AG04450 (cell line): Measurements from ENCODE around the gene VAT1L. TPM values are rescaled to one million over a fixed set of nuclear protein-coding genes. Genes with fewer than 3 reads are reported as not detected.
"Not testable (repeated sequence)": the region's sequence is repeated elsewhere in the genome, so short reads cannot be mapped to it uniquely, and the experiment has no call there.

Experiments
- CTCF ChIA-PET: fragments of 300-600, 350-600 bp; formaldehyde crosslinking; extraction: SDS; loops from one replicate; lab custom pipeline; 2022; ENCODE audit warnings: antibody characterized with exemption, inconsistent platforms; lab: Charles Lee
- POLR2A ChIA-PET: fragments of 350-600 bp; formaldehyde crosslinking; extraction: SDS; loops from one replicate; lab custom pipeline; 2021; ENCODE audit warnings: antibody characterized with exemption, inconsistent platforms; lab: Yijun Ruan, JAX
- DNase-seq: peaks from one replicate; pipeline ENCODE4 v3.0.0-alpha.2; 2011; ENCODE audit warnings: low read depth, low spot score
- H3K27ac ChIP-seq: one replicate; pipeline ENCODE4 v1.5.1; 2012; ENCODE audit warnings: low read depth, low read length, control low read depth
- H3K27me3 ChIP-seq: one replicate; pipeline ENCODE4 v1.6.0; 2012; ENCODE audit warnings: low read length; ENCODE audit not compliant: control insufficient read depth, insufficient read depth
- H3K4me3 ChIP-seq: 2 replicates; pipeline ENCODE4 v1.5.1; 2011; ENCODE audit warnings: mild to moderate bottlenecking, low read depth, low read length, control low read depth
- H3K9me3 ChIP-seq: 2 replicates; pipeline ENCODE4 v1.5.1; 2012; ENCODE audit warnings: low read length; ENCODE audit not compliant: control insufficient read depth, insufficient read depth
- CTCF ChIP-seq: IDR thresholded peaks from 2 replicates; pipeline ENCODE4 v1.5.1; 2011; ENCODE audit warnings: low read depth, low read length, control low read depth, inconsistent platforms
- polyA plus RNA-seq: library from polyadenylated mRNA; depleted of rRNA; stranded (reverse); fragments of >200 nt; gene quantifications from 2 replicates; pipeline ENCODE4 v1.2.3, GENCODE V29; 2011

Gene VAT1L
- polyA plus RNA-seq, 1 experiment: 128 TPM

GRCh38 chr16:77943801-77944200 lies 155.4 kb downstream of the VAT1L start:
- no peak for TF ChIP-seq CTCF
- H3K27ac ChIP-seq: no peak overlapping the region
- H3K4me3 ChIP-seq: no peak overlapping the region
- ChIA-PET POLR2A (no interaction called here), CTCF (interaction anchor here (0.7 to 1.9 kb wide), 2 partner anchors 59 to 288 kb away, joined by 4 to 6 read pairs; no protein-coding TSS in a partner anchor)
- no peaks in the 10 kb centered on the region for H3K27me3 ChIP-seq
- no peaks in the 10 kb centered on the region for H3K9me3 ChIP-seq
- DNase-seq: no peak

GRCh38 chr16:77944631-77945030 lies 156.3 kb downstream of the VAT1L start:
- POLR2A ChIA-PET: interaction anchor here (0.6 kb wide), 1 partner anchor 212 kb away, joined by 7 read pairs; no protein-coding TSS in a partner anchor
- H3K4me3 ChIP-seq: no peak overlapping the region
- H3K27me3 ChIP-seq: no peaks in the 10 kb centered on the region
- CTCF ChIA-PET: interaction anchor here (0.5 to 1.9 kb wide), 2 partner anchors 58 to 268 kb away, joined by 3 to 6 read pairs; no protein-coding TSS in a partner anchor
- no peak overlapping the region for H3K27ac ChIP-seq
- TF ChIP-seq CTCF: no peak
- H3K9me3 ChIP-seq: no peaks in the 10 kb centered on the region
- DNase-seq: no peak

- DNase-seq: no peak
- TF ChIP-seq CTCF: no peak
- no peaks in the 10 kb centered on the region for H3K9me3 ChIP-seq
- H3K27me3 ChIP-seq: no peaks in the 10 kb centered on the region
- H3K4me3 ChIP-seq: no peak overlapping the region
- ChIA-PET CTCF (interaction anchor here (1.9 kb wide), 1 partner anchor 58 kb away, joined by 6 read pairs; no protein-coding TSS in a partner anchor), POLR2A (interaction anchor here (0.6 kb wide), 1 partner anchor 213 kb away, joined by 7 read pairs; no protein-coding TSS in a partner anchor)
- H3K27ac ChIP-seq: no peak overlapping the region
These were observed 156.8 kb downstream of the VAT1L start for GRCh38 chr16:77945126-77945525.

GRCh38 chr16:77946823-77947222 lies 158.5 kb downstream of the VAT1L start:
- H3K4me3 ChIP-seq: no peak overlapping the region
- no peak overlapping the region for H3K27ac ChIP-seq
- H3K9me3 ChIP-seq: no peaks in the 10 kb centered on the region
- CTCF ChIA-PET: no interaction called here
- H3K27me3 ChIP-seq: no peaks in the 10 kb centered on the region
- POLR2A ChIA-PET: no interaction called here
- TF ChIP-seq CTCF: no peak
- DNase-seq: no peak

- H3K27me3 ChIP-seq, POLR2A ChIA-PET, DNase-seq, CTCF ChIA-PET, H3K9me3 ChIP-seq, H3K4me3 ChIP-seq, H3K27ac ChIP-seq: not testable (repeated sequence)
These were observed 159.2 kb downstream of the VAT1L start for GRCh38 chr16:77947590-77947989.
